ENCODE data around the gene CT47B1.
"Not testable (repeated sequence)": the region's sequence is repeated elsewhere in the genome, so short reads cannot be mapped to it uniquely, and the experiment has no call there.

CT47B1 gene

GRCh38 chrX:120875766-120876165, at the start of gene CT47B1:
TSS of gene CT47B1 (minus strand) at chrX:120875866. CDS start at chrX:120875670, 196 bp downstream.
- not testable (repeated sequence) for DNase-seq

- no peak for DNase-seq
These were observed 748 bp downstream of the CT47B1 start for GRCh38 chrX:120874678-120875557.

GRCh38 chrX:120857240-120857639, 18.4 kb downstream of the CT47B1 start:
- no peak for DNase-seq

- DNase-seq = no peak
These were observed 34.8 kb downstream of the CT47B1 start for GRCh38 chrX:120840827-120841226.

DNA sequence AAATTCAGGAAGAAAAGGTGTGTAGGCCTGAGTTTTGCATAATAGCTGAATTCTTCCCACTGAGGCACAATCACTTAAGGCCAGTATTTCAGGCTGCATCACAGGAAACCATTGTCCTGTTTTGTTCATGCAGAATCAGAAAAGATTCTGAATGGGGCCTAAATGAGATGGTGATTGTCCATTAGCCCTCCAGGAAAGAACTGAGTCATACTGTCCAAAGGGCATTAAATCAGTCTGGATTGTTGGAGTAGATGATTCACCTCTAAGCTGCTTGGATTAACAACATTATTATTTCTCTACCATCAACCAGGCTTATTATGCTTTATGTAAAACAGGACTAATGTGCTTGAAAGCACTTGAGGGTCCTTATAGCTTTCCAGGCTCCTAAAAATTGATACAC, 36.2 kb downstream of the CT47B1 start:
- DNase-seq = no peak

DNA sequence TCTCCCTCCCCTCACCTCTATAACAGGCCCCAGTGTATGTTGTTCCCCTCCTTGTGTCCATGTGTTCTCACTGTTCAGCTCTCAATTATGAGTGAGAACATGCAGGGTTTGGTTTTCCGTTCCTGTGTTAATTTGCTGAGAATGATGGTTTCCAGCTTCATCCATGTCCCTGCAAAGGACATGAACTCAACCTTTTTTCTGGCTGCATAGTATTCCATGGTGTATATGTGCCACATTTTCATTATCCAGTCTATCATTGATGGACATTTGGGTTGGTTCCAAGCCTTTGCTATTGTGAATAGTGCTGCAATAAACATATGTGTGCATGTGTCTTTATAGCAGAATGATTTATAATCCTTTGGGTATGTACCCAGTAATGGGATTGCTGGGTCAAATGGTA, 48.5 kb downstream of the CT47B1 start:
- DNase-seq = not testable (repeated sequence)

GRCh38 chrX:120825146-120825545, 50.5 kb downstream of the CT47B1 start:
- no peak for DNase-seq

DNA sequence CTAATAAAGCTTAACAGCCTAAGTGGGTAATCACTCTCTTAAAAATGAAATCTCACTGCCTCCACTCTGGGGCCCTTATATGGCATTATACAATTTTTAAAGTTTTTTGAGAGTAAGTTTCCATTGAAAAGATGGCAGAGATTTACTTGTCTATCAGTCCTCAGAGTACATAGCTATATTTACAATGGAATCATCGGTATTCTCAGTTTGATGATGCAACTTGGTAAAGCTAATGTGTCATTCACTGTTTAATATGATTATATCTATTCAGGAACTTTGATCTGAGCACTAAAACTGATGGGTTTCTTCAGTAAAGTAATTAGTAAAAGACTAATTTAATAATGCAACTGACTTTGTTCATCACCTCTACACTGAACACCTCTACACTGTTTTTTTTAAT, 51.6 kb downstream of the CT47B1 start:
- no peak for DNase-seq

GRCh38 chrX:120823556-120823955, 52.1 kb downstream of the CT47B1 start:
- DNase-seq = no peak

All from stimulated activated naive CD4-positive, alpha-beta T cell treated with Interleukin-2 at 50 U/mL for 16 hours (primary cell).